ENCODE data around the gene GAS7. TPM values are rescaled to one million over a fixed set of nuclear protein-coding genes. Genes with fewer than 3 reads are reported as not detected.

Gene GAS7
- total RNA-seq, 3 donors from 2014 or later (not counting 1 experiment from before 2014, with no cell fraction given), result 70.7 to 89.1 (median 84.8) TPM

- H3K9me3 ChIP-seq (ENCODE audit: control insufficient read depth, insufficient read depth, low read length), result no peaks in the 10 kb centered on the region
- DNase-seq (no peak), ATAC-seq (no peak)
- no peaks in the 10 kb centered on the region for H3K4me1 ChIP-seq (ENCODE audit: control insufficient read depth, insufficient read depth, low read length)
- no peaks in the 10 kb centered on the region for H3K4me1 Mint-ChIP-seq
- no peak for TF ChIP-seq CTCF (IDR thresholded peaks at IDR 0.05)
- H3K27ac ChIP-seq (ENCODE audit: low read length), result no peak overlapping the region
- 93% methylated on average over 5 of the region's 5 CpGs for WGBS (ENCODE audit: insufficient coverage)
- no peaks in the 10 kb centered on the region for H3K27me3 ChIP-seq (ENCODE audit: control insufficient read depth, insufficient read depth, low read length)
- no peak overlapping the region for H3K4me3 ChIP-seq (ENCODE audit: low read length)
- H3K36me3 Mint-ChIP-seq, result peaks cover 33% of the 10 kb centered on the region
- no peaks in the 10 kb centered on the region for H3K27me3 Mint-ChIP-seq (ENCODE audit: low read depth in 2 of 2)
- intact Hi-C loops (cut with micrococcal nuclease), result no loop called here
- H3K9me3 Mint-ChIP-seq, result no peaks in the 10 kb centered on the region
- peaks cover 55% of the 10 kb centered on the region for H3K36me3 ChIP-seq (ENCODE audit: control insufficient read depth, insufficient read depth, low read length)
- peak overlapping the region in 1 of 2 donors; percentile 9 for H3K27ac Mint-ChIP-seq
- H3K4me3 Mint-ChIP-seq, result peak overlapping the region; percentile 29
Measured at GRCh38 chr17:9918804-9919352, 279.5 kb downstream of the GAS7 start.

GRCh38 chr17:9918352-9918751 lies 280.1 kb downstream of the GAS7 start:
- Histone ChIP-seq H3K4me3 (ENCODE audit: low read length) (no peak overlapping the region), H3K36me3 (ENCODE audit: control insufficient read depth, insufficient read depth, low read length) (peaks cover 58% of the 10 kb centered on the region), H3K4me1 (ENCODE audit: control insufficient read depth, insufficient read depth, low read length) (no peaks in the 10 kb centered on the region), H3K27me3 (ENCODE audit: control insufficient read depth, insufficient read depth, low read length) (no peaks in the 10 kb centered on the region), H3K9me3 (ENCODE audit: control insufficient read depth, insufficient read depth, low read length) (no peaks in the 10 kb centered on the region), H3K27ac (ENCODE audit: low read length) (no peak overlapping the region)
- no peak overlapping the region for H3K27ac Mint-ChIP-seq
- ATAC-seq (no peak), DNase-seq (no peak)
- no peaks in the 10 kb centered on the region for H3K4me1 Mint-ChIP-seq
- TF ChIP-seq CTCF (IDR thresholded peaks at IDR 0.05), result no peak
- H3K9me3 Mint-ChIP-seq, result no peaks in the 10 kb centered on the region
- no peaks in the 10 kb centered on the region for H3K27me3 Mint-ChIP-seq (ENCODE audit: low read depth in 2 of 2)
- 95% methylated on average over 8 of the region's 8 CpGs for WGBS (ENCODE audit: insufficient coverage)
- H3K4me3 Mint-ChIP-seq, result peak overlapping the region; percentile 29
- H3K36me3 Mint-ChIP-seq, result peaks cover 33% of the 10 kb centered on the region
- intact Hi-C loops (cut with micrococcal nuclease), result no loop called here

- peaks cover 33% of the 10 kb centered on the region for H3K36me3 Mint-ChIP-seq
- H3K9me3 ChIP-seq (ENCODE audit: control insufficient read depth, insufficient read depth, low read length), result no peaks in the 10 kb centered on the region
- peaks cover 61% of the 10 kb centered on the region for H3K36me3 ChIP-seq (ENCODE audit: control insufficient read depth, insufficient read depth, low read length)
- no peaks in the 10 kb centered on the region for H3K27me3 Mint-ChIP-seq (ENCODE audit: low read depth in 2 of 2)
- H3K27me3 ChIP-seq (ENCODE audit: control insufficient read depth, insufficient read depth, low read length), result no peaks in the 10 kb centered on the region
- no peaks in the 10 kb centered on the region for H3K4me1 ChIP-seq (ENCODE audit: control insufficient read depth, insufficient read depth, low read length)
- WGBS (ENCODE audit: insufficient coverage), result 95% methylated on average over 19 of the region's 19 CpGs
- no peak overlapping the region for H3K27ac ChIP-seq (ENCODE audit: low read length)
- H3K4me1 Mint-ChIP-seq, result no peaks in the 10 kb centered on the region
- intact Hi-C loops (cut with micrococcal nuclease), result no loop called here
- no peak overlapping the region for H3K4me3 Mint-ChIP-seq
- H3K9me3 Mint-ChIP-seq, result no peaks in the 10 kb centered on the region
- no peak overlapping the region for H3K4me3 ChIP-seq (ENCODE audit: low read length)
- DNase-seq (no peak), ATAC-seq (no peak)
- TF ChIP-seq CTCF (IDR thresholded peaks at IDR 0.05), result no peak
- H3K27ac Mint-ChIP-seq, result no peak overlapping the region
Measured at GRCh38 chr17:9917801-9918200, 280.6 kb downstream of the GAS7 start.

DNA sequence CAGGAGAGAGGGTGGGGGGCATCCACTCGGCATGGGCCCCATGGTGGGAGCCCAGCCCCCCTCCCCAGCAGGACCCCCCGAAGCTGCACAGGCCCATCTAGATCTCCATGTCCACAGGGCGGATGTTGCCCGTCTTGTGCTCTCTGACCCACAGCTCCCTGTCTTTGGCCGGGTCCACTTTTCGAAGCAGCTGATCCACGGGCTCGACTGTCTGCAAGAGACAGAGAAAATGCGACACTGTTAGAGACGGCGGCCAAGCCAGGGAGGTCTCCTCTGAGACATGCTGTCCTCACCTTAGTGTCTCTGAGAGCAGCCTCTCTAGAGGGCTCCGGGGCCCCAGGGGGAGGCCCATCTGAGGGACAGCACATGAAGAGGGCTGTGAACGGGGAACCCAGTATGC lies 281.3 kb downstream of the GAS7 start:
- Mint-ChIP-seq H3K4me3 (no peak overlapping the region), H3K9me3 (no peaks in the 10 kb centered on the region), H3K36me3 (peaks cover 30% of the 10 kb centered on the region), H3K27ac (no peak overlapping the region), H3K27me3 (ENCODE audit: low read depth in 2 of 2) (no peaks in the 10 kb centered on the region), H3K4me1 (no peaks in the 10 kb centered on the region)
- no peak overlapping the region for H3K27ac ChIP-seq (ENCODE audit: low read length)
- peaks cover 58% of the 10 kb centered on the region for H3K36me3 ChIP-seq (ENCODE audit: control insufficient read depth, insufficient read depth, low read length)
- H3K27me3 ChIP-seq (ENCODE audit: control insufficient read depth, insufficient read depth, low read length), result no peaks in the 10 kb centered on the region
- no peak for ATAC-seq
- 94% methylated on average over 13 of the region's 13 CpGs for WGBS (ENCODE audit: insufficient coverage)
- no peaks in the 10 kb centered on the region for H3K4me1 ChIP-seq (ENCODE audit: control insufficient read depth, insufficient read depth, low read length)
- DNase-seq, result no peak
- intact Hi-C loops (cut with micrococcal nuclease), result no loop called here
- no peak for TF ChIP-seq CTCF (IDR thresholded peaks at IDR 0.05)
- no peak overlapping the region for H3K4me3 ChIP-seq (ENCODE audit: low read length)
- H3K9me3 ChIP-seq (ENCODE audit: control insufficient read depth, insufficient read depth, low read length), result no peaks in the 10 kb centered on the region

Data from natural killer cell (primary cell).